Measurements from ENCODE around the gene F13A1. TPM values are rescaled to one million over a fixed set of nuclear protein-coding genes. Genes with fewer than 3 reads are reported as not detected.

The F13A1 gene
- total and polyA plus RNA-seq, 2 donors (not counting 3 experiments of a cell fraction or from before 2014, with no cell fraction given): not detected

GRCh38 chr6:6331946-6332601, 11.6 kb upstream of the F13A1 start:
- Histone ChIP-seq H3K27me3 (ENCODE audit: control insufficient read depth in 2 of 2, insufficient read depth in 2 of 2, low read length in 2 of 2) (no peaks in the 10 kb centered on the region), H3K36me3 (ENCODE audit: control insufficient read depth in 2 of 2, extremely low read depth in 1 of 2, insufficient read depth in 2 of 2, low read length in 2 of 2) (no peaks in the 10 kb centered on the region), H3K4me2 (ENCODE audit: insufficient read depth, low read length) (no peak overlapping the region), H3K27ac (ENCODE audit: insufficient read depth, low read depth, low read length) (no peak overlapping the region), H3K9me1 (replicated peaks; ENCODE audit: control insufficient read depth, extremely low read depth, insufficient read depth, low read length) (no peaks in the 10 kb centered on the region), H3K9ac (replicated peaks; ENCODE audit: extremely low read depth, insufficient read depth, low read length) (no peak overlapping the region), H3K4me1 (ENCODE audit: control insufficient read depth, extremely low read depth, insufficient read depth, low read length) (no peaks in the 10 kb centered on the region), H3K4me3 (replicated peaks in 1 of 3; ENCODE audit: insufficient read depth in 1 of 3, low read depth in 1 of 3, low read length in 3 of 3) (no peak overlapping the region), H2AFZ (ENCODE audit: low read depth, low read length) (no peak overlapping the region), H3K9me3 (replicated peaks; ENCODE audit: control insufficient read depth, insufficient read depth, low read length) (no peaks in the 10 kb centered on the region), H3K79me2 (ENCODE audit: control insufficient read depth, insufficient read depth, low read length) (no peaks in the 10 kb centered on the region), H4K20me1 (replicated peaks; ENCODE audit: control insufficient read depth, extremely low read depth, insufficient read depth, low read length) (no peaks in the 10 kb centered on the region)
- dilution Hi-C loops (cut with MboI; ENCODE audit: extremely low pct_ligation_motif_present, low sequenced_read_pairs): no loop called here
- POLR2A ChIA-PET: no interaction called here
- intact Hi-C loops (cut with micrococcal nuclease): no loop called here
- no peak for TF ChIP-seq GATA2 (IDR thresholded peaks at IDR 0.05; ENCODE audit: insufficient read depth, insufficient read length, low read depth, low read length)
- TF ChIP-seq POLR2A (IDR thresholded peaks at IDR 0.05; ENCODE audit: low read depth, low read length): no peak
- no peak for TF ChIP-seq MYC (IDR thresholded peaks at IDR 0.05; ENCODE audit: low read depth, low read length)
- TF ChIP-seq JUN (IDR thresholded peaks at IDR 0.05; ENCODE audit: borderline replicate concordance, insufficient read depth, insufficient read length, low read depth): no peak
- TF ChIP-seq EZH2 (IDR thresholded peaks at IDR 0.05; ENCODE audit: borderline replicate concordance, low read depth, low read length, severe bottlenecking): no peak
- no peak for TF ChIP-seq POLR2AphosphoS5 (IDR thresholded peaks at IDR 0.05; ENCODE audit: insufficient read depth, low read depth, low read length)
- no peak for TF ChIP-seq CTCF (IDR thresholded peaks at IDR 0.05; ENCODE audit: extremely low read depth in 1 of 2, insufficient read depth in 1 of 2, low read depth in 1 of 2, low read length in 2 of 2)
- no peak for TF ChIP-seq MAX (IDR thresholded peaks at IDR 0.05; ENCODE audit: insufficient read depth, insufficient read length)
- TF ChIP-seq FOS (IDR thresholded peaks at IDR 0.05; ENCODE audit: borderline replicate concordance, insufficient read depth, low read length): no peak
- BruUV-seq (replicated peaks): no TSS peak
- CTCF ChIA-PET: no interaction called here
- no peak for DNase-seq (ENCODE audit: low read depth, low spot score)
- no peak for FAIRE-seq
